ENCODE results near the gene CLIC4.
"Not testable (repeated sequence)": the region's sequence is repeated elsewhere in the genome, so short reads cannot be mapped to it uniquely, and the experiment has no call there.

CLIC4 gene

GRCh38 chr1:24811494-24811893 is 66.2 kb downstream of the CLIC4 start:
- DNase-seq (ENCODE audit: low read depth in 2 of 2) = not testable (repeated sequence)

GRCh38 chr1:24820221-24820620 is 75.0 kb downstream of the CLIC4 start:
- not testable (repeated sequence) for DNase-seq (ENCODE audit: low read depth in 2 of 2)

GRCh38 chr1:24822887-24823286 is 77.6 kb downstream of the CLIC4 start:
- no peak for DNase-seq (ENCODE audit: low read depth in 2 of 2)

GRCh38 chr1:24823486-24823885 is 78.2 kb downstream of the CLIC4 start:
- not testable (repeated sequence) for DNase-seq (ENCODE audit: low read depth in 2 of 2)

GRCh38 chr1:24825174-24825573 is 79.9 kb downstream of the CLIC4 start:
- no peak for DNase-seq (ENCODE audit: low read depth in 2 of 2)

GRCh38 chr1:24826510-24826909 is 81.3 kb downstream of the CLIC4 start:
- DNase-seq (ENCODE audit: low read depth in 2 of 2) = no peak

GRCh38 chr1:24827379-24828135 is 82.3 kb downstream of the CLIC4 start:
- no peak for DNase-seq (ENCODE audit: low read depth in 2 of 2)

GRCh38 chr1:24828183-24828886 is 83.1 kb downstream of the CLIC4 start:
- DNase-seq (ENCODE audit: low read depth in 2 of 2) = no peak

- DNase-seq (ENCODE audit: low read depth in 2 of 2) = no peak
These were observed 83.6 kb downstream of the CLIC4 start for GRCh38 chr1:24828887-24829192.

GRCh38 chr1:24830680-24831272 is 85.5 kb downstream of the CLIC4 start:
- DNase-seq (ENCODE audit: low read depth in 2 of 2) = no peak

GRCh38 chr1:24841593-24841992 is 96.3 kb downstream of the CLIC4 start:
- no peak for DNase-seq (ENCODE audit: low read depth in 2 of 2)

- no peak for DNase-seq (ENCODE audit: low read depth in 2 of 2)
These were observed 101.4 kb downstream of the CLIC4 start for GRCh38 chr1:24846671-24847070.

GRCh38 chr1:24847995-24848881 is 103.0 kb downstream of the CLIC4 start:
- DNase-seq (ENCODE audit: low read depth in 2 of 2) = peak; percentile 83

GRCh38 chr1:24849672-24850295 is 104.5 kb downstream of the CLIC4 start:
- no peak for DNase-seq (ENCODE audit: low read depth in 2 of 2)

GRCh38 chr1:24850328-24850920 is 105.2 kb downstream of the CLIC4 start:
- no peak for DNase-seq (ENCODE audit: low read depth in 2 of 2)

GRCh38 chr1:24853649-24854048 is 108.4 kb downstream of the CLIC4 start:
- DNase-seq (ENCODE audit: low read depth in 2 of 2) = no peak

GRCh38 chr1:24855474-24855873 is 110.2 kb downstream of the CLIC4 start:
- DNase-seq (ENCODE audit: low read depth in 2 of 2) = no peak

GRCh38 chr1:24856787-24857506 is 111.7 kb downstream of the CLIC4 start:
- no peak for DNase-seq (ENCODE audit: low read depth in 2 of 2)

GRCh38 chr1:24857507-24858133 is 112.4 kb downstream of the CLIC4 start:
- no peak for DNase-seq (ENCODE audit: low read depth in 2 of 2)

- no peak for DNase-seq (ENCODE audit: low read depth in 2 of 2)
These were observed 113.0 kb downstream of the CLIC4 start for GRCh38 chr1:24858277-24858676.
